GM18502 (cell line): ENCODE results near the gene PPIAL4G.
A peak's percentile ranks its signal among the peaks of the same experiment; 100 is the strongest.
"Not testable (repeated sequence)": the region's sequence is repeated elsewhere in the genome, so short reads cannot be mapped to it uniquely, and the experiment has no call there.

Source experiments
- ATAC-seq: cut with Tn5 transposase; IDR thresholded peaks from one replicate; pipeline ENCODE4 v1.9.1; 2021; ENCODE audit warnings: mild to moderate bottlenecking; ENCODE audit not compliant: unreplicated experiment, poor library complexity

Gene PPIAL4G

GRCh38 chr1:148483029-148483428 lies at the start of gene PPIAL4G:
PPIAL4G (minus strand) TSS chr1:148483302; CDS start chr1:148483252, 50 bp downstream.
- ATAC-seq: not testable (repeated sequence)

GRCh38 chr1:148532158-148532557 lies 49.1 kb upstream of the PPIAL4G start:
- ATAC-seq: not testable (repeated sequence)

- ATAC-seq: not testable (repeated sequence)
Measured at GRCh38 chr1:148529101-148529567, 46.0 kb upstream of the PPIAL4G start.

GRCh38 chr1:148528591-148528990 lies 45.5 kb upstream of the PPIAL4G start:
- not testable (repeated sequence) for ATAC-seq

- not testable (repeated sequence) for ATAC-seq
Measured at GRCh38 chr1:148526587-148526986, 43.5 kb upstream of the PPIAL4G start.

GRCh38 chr1:148523205-148524144 lies 40.4 kb upstream of the PPIAL4G start:
- peak; percentile 23 for ATAC-seq

GRCh38 chr1:148522561-148523204 lies 39.6 kb upstream of the PPIAL4G start:
- peak; percentile 83 for ATAC-seq

GRCh38 chr1:148522072-148522471 lies 39.0 kb upstream of the PPIAL4G start:
- ATAC-seq: peak; percentile 45

GRCh38 chr1:148514310-148514709 lies 31.2 kb upstream of the PPIAL4G start:
- not testable (repeated sequence) for ATAC-seq

- not testable (repeated sequence) for ATAC-seq
Measured at GRCh38 chr1:148512571-148513184, 29.6 kb upstream of the PPIAL4G start.

GRCh38 chr1:148493933-148494332 lies 10.8 kb upstream of the PPIAL4G start:
- ATAC-seq: not testable (repeated sequence)

GRCh38 chr1:148481134-148481533 lies 2.0 kb downstream of the PPIAL4G start:
- ATAC-seq: not testable (repeated sequence)

- ATAC-seq: not testable (repeated sequence)
Measured at GRCh38 chr1:148459694-148460093, 23.4 kb downstream of the PPIAL4G start.

- not testable (repeated sequence) for ATAC-seq
Measured at GRCh38 chr1:148458901-148459581, 24.1 kb downstream of the PPIAL4G start.

GRCh38 chr1:148458398-148458797 lies 24.7 kb downstream of the PPIAL4G start:
- not testable (repeated sequence) for ATAC-seq

- not testable (repeated sequence) for ATAC-seq
Measured at GRCh38 chr1:148452845-148453244, 30.3 kb downstream of the PPIAL4G start.

- not testable (repeated sequence) for ATAC-seq
Measured at GRCh38 chr1:148439654-148440325, 43.3 kb downstream of the PPIAL4G start.

GRCh38 chr1:148435406-148435805 lies 47.7 kb downstream of the PPIAL4G start:
- no peak for ATAC-seq

GRCh38 chr1:148434832-148435231 lies 48.3 kb downstream of the PPIAL4G start:
- ATAC-seq: no peak
